Endodermal cell (in vitro differentiated cells): ENCODE data around the gene MUTYH. TPM values are rescaled to one million over a fixed set of nuclear protein-coding genes. Genes with fewer than 3 reads are reported as not detected.

Source experiments
- DNase-seq: peaks from one replicate; pipeline ENCODE4 v3.0.0-alpha.2; 2017
- H3K27ac ChIP-seq: 2 replicates; pipeline ENCODE4 v1.5.1; 2013; ENCODE audit warnings: mild to moderate bottlenecking, low read depth, low read length, moderate library complexity
- H3K27me3 ChIP-seq: 2 replicates; pipeline ENCODE4 v1.6.1; 2013; ENCODE audit warnings: mild to moderate bottlenecking, low read length, moderate library complexity; ENCODE audit not compliant: insufficient read depth, control insufficient read depth, poor library complexity, severe bottlenecking
- H3K36me3 ChIP-seq: 2 replicates; pipeline ENCODE4 v1.7.0; 2013; ENCODE audit warnings: mild to moderate bottlenecking, low read length, moderate library complexity; ENCODE audit not compliant: control insufficient read depth, insufficient read depth
- H3K4me1 ChIP-seq: one replicate; pipeline ENCODE4 v1.7.0; 2013; ENCODE audit warnings: low read length; ENCODE audit not compliant: control insufficient read depth, insufficient read depth
- H3K4me3 ChIP-seq: 2 replicates; pipeline ENCODE4 v1.5.1; 2013; ENCODE audit warnings: mild to moderate bottlenecking, low read length, moderate library complexity
- H3K9ac ChIP-seq: 2 replicates; pipeline ENCODE4 v1.6.1; 2013; ENCODE audit warnings: mild to moderate bottlenecking, low read length, moderate library complexity; ENCODE audit not compliant: poor library complexity, severe bottlenecking; ENCODE audit errors: extremely low read depth
- H3K9me3 ChIP-seq: 2 replicates; pipeline ENCODE4 v1.6.1; 2013; ENCODE audit warnings: mild to moderate bottlenecking, low read length, moderate library complexity; ENCODE audit not compliant: control insufficient read depth
- H3K27ac Mint-ChIP-seq: 2 replicates; pipeline ENCODE4 v1.8.0; 2020; ENCODE audit warnings: mixed read lengths
- H3K27me3 Mint-ChIP-seq: 2 replicates; pipeline ENCODE4 v1.8.0; 2021; ENCODE audit warnings: mild to moderate bottlenecking, mixed read lengths; ENCODE audit not compliant: insufficient read depth
- H3K36me3 Mint-ChIP-seq: 2 replicates; pipeline ENCODE4 v1.8.0; 2020; ENCODE audit warnings: low read depth, mixed read lengths
- H3K4me1 Mint-ChIP-seq: 2 replicates; pipeline ENCODE4 v1.8.0; 2020; ENCODE audit warnings: mixed read lengths
- H3K4me3 Mint-ChIP-seq: 2 replicates; pipeline ENCODE4 v1.8.0; 2020; ENCODE audit warnings: mild to moderate bottlenecking, moderate library complexity, mixed read lengths
- H3K9me3 Mint-ChIP-seq: 2 replicates; pipeline ENCODE4 v1.8.0; 2020; ENCODE audit warnings: mild to moderate bottlenecking, mixed read lengths
- CTCF ChIP-seq: fragments of 200-600 bp; sonication (generic); conservative IDR thresholded peaks from 2 replicates; pipeline ENCODE4 v1.5.0; 2021; ENCODE audit warnings: antibody characterized with exemption, mild to moderate bottlenecking
- WGBS, 2 experiments: methylation state at CpG; one replicate each; pipeline versions ENCODE4 v1.1.5 to v1.1.7; 2013; ENCODE audit warnings: missing lambda C conversion rate in 2 of 2, mixed read lengths in 1 of 2; ENCODE audit not compliant: insufficient coverage in 1 of 2, insufficient read length in 1 of 2; 5-methylcytosine and 5-hydroxymethylcytosine counted together
- total RNA-seq, 2 donors: library from RNA; stranded (reverse); fragmentation: NEBNext Ultra II Directional in 1 of 2; extraction: Animal tissue kit (Norgen Biotek cat#: 25700) in 1 of 2; gene quantifications; 2 replicates in 1 of 2; 3 replicates in 1 of 2; pipeline ENCODE4 v1.2.1, GENCODE V29; 2021

Gene MUTYH
- total RNA-seq, 2 donors from 2014 or later = 60.5 to 60.9 TPM

GRCh38 chr1:45337630-45338325 is 2.5 kb downstream of the MUTYH start:
- H3K9me3 ChIP-seq = peaks cover 10% of the 10 kb centered on the region
- H3K27ac ChIP-seq = no peak overlapping the region
- Mint-ChIP-seq H3K36me3 (peaks cover 38% of the 10 kb centered on the region), H3K27ac (peak overlapping the region; percentile 16), H3K9me3 (peaks cover 2% of the 10 kb centered on the region), H3K4me3 (no peak overlapping the region), H3K4me1 (peaks cover 35% of the 10 kb centered on the region), H3K27me3 (no peaks in the 10 kb centered on the region)
- no peaks in the 10 kb centered on the region for H3K27me3 ChIP-seq
- peaks cover 6% of the 10 kb centered on the region for H3K4me1 ChIP-seq
- DNase-seq = no peak
- H3K36me3 ChIP-seq = peaks cover 38% of the 10 kb centered on the region
- H3K9ac ChIP-seq = no peak overlapping the region
- WGBS, 2 experiments = 94 to 100% methylated on average over 3 of the region's 3 CpGs
- no peak for TF ChIP-seq CTCF
- H3K4me3 ChIP-seq = no peak overlapping the region

DNA sequence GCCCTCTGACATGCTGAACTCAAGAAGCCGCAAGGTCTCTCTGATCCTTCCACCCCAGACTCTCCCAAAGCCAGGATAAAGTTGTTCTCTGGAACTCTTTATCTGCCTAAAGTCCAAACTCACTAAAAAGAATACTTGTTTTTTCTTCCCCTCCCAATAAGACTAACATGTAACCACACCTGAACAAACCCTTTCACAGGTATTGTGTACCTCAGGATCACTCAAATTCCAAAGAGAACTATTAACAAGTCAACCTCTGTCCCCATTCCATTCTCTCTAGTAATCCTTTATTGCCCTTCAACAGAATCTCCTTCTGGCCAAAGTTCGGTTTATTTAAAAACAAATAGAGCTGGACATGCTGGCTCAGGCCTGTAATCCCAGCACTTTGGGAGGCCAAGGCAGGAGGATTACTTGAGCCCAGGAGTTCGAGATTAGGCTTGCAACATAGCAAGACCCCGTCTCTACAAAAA is 4.3 kb downstream of the MUTYH start:
- no peaks in the 10 kb centered on the region for H3K27me3 Mint-ChIP-seq
- Histone ChIP-seq H3K36me3 (peaks cover 38% of the 10 kb centered on the region), H3K27ac (no peak overlapping the region), H3K9me3 (peaks cover 10% of the 10 kb centered on the region), H3K4me1 (peaks cover 3% of the 10 kb centered on the region), H3K4me3 (peak overlapping the region; percentile 46), H3K9ac (peak overlapping the region; percentile 2), H3K27me3 (no peaks in the 10 kb centered on the region)
- peaks cover 34% of the 10 kb centered on the region for H3K4me1 Mint-ChIP-seq
- WGBS, 2 experiments = 70 to 90% methylated on average over 3 to 4 of the region's 4 CpGs
- peaks cover 2% of the 10 kb centered on the region for H3K9me3 Mint-ChIP-seq
- peaks cover 35% of the 10 kb centered on the region for H3K36me3 Mint-ChIP-seq
- TF ChIP-seq CTCF = no peak
- no peak for DNase-seq
- H3K4me3 Mint-ChIP-seq = peak overlapping the region; percentile 2
- H3K27ac Mint-ChIP-seq = peak overlapping the region; percentile 88

- 88 to 89% methylated on average over 5 to 9 of the region's 9 CpGs for WGBS, 2 experiments
- H3K9me3 ChIP-seq = peaks cover 10% of the 10 kb centered on the region
- Mint-ChIP-seq H3K27me3 (no peaks in the 10 kb centered on the region), H3K9me3 (peaks cover 2% of the 10 kb centered on the region), H3K4me1 (peaks cover 29% of the 10 kb centered on the region), H3K4me3 (no peak overlapping the region), H3K27ac (peak overlapping the region; percentile 75), H3K36me3 (peaks cover 43% of the 10 kb centered on the region)
- TF ChIP-seq CTCF = peak; percentile 69
- peak; percentile 83 for DNase-seq
- peaks cover 47% of the 10 kb centered on the region for H3K36me3 ChIP-seq
- no peak overlapping the region for H3K27ac ChIP-seq
- peaks cover 3% of the 10 kb centered on the region for H3K4me1 ChIP-seq
- no peak overlapping the region for H3K9ac ChIP-seq
- H3K4me3 ChIP-seq = peak overlapping the region; percentile 46
- H3K27me3 ChIP-seq = no peaks in the 10 kb centered on the region
Measured at GRCh38 chr1:45334308-45335245, 5.7 kb downstream of the MUTYH start.
